ENCODE measurements around the gene ROBO2. TPM values are rescaled to one million over a fixed set of nuclear protein-coding genes. Genes with fewer than 3 reads are reported as not detected.

Gene ROBO2
- total RNA-seq, 1 donor from 2014 or later = 7.1 TPM

GRCh38 chr3:77052051-77052501 is 12.2 kb downstream of the ROBO2 start:
- ATAC-seq = no peak

DNA sequence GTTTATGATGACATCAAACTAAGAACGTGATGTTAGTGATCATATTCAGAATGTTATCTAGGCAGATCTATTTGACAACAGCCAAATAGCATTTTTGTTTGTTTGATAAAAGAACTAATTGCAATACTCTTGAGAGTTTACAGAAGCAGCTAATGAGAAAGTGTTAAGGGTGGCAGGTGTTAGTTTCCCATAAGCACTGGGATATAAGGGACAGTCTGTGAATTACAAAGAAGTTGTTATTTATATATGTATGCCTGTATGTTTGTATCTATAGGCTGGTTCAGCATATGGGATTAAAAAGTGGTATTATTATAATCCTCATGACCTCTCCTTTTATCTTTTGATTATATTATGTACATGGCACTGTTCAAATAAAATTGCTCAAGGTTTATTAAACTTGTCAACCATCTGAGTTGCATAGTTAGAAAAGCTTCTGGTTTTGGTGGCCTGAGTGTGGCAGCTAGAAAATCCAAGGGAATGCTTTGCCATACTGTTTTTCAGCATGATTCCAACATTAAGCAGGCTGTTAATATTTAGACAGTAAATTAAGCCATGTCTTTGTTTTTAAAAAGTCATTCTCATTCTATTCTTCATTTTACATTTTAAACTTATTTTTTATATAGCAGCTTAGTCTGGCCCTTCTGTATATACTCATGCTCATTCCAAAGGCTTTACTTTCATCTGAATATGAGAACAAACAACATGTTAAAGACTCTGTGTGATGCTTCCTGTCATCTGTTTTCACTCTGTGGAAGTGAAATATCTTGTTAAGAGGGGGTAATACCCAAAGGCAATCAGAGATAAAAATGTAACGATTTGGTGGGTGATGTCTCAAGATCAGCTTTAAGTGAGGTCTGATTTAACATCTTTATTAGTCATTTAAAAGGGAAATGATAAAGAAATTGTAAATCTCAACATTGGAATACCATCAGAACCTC is 13.1 kb downstream of the ROBO2 start:
- ATAC-seq = no peak

GRCh38 chr3:77053795-77054194 is 13.9 kb downstream of the ROBO2 start:
- no peak for ATAC-seq

GRCh38 chr3:77055841-77056341 is 16.0 kb downstream of the ROBO2 start:
- peak; percentile 97 for ATAC-seq

DNA sequence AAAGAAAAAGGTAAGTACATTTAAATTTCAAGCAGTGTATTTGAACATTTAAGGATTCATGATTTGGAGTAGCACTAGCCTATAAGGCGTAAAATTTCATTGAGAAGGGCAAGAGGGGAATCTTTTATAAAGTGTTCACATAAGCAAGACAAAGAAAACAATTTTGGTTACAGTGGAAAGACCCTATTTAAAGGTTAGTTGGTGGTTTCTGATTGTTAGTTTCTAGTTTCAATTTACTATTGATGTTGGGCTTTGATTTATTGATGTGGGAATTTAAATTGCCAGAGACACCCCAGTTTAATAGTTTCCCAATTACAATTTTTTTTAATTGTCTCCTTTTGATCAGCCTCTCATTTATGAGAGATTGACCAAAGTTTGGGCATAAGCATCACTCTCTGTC is 19.5 kb downstream of the ROBO2 start:
- ATAC-seq = no peak

DNA sequence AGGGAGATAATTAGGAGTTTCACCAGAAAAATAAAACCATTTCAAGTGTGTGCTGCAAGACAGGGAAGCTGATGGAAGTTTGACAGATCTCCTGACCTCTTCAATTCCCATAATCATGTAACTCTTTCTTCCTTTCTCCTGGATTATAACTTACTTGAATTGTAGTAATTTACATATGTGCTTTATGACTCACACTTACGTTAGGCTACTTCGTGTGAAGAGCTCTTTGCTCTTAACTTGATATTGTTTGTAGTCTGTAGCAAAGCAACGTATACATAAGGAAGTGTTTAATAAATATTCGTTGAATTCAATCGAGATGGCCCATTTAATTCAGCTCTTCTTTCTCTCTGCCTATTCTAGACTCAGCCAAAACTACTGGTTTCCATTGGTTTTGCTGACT is 23.5 kb downstream of the ROBO2 start:
- peak; percentile 87 for ATAC-seq

DNA sequence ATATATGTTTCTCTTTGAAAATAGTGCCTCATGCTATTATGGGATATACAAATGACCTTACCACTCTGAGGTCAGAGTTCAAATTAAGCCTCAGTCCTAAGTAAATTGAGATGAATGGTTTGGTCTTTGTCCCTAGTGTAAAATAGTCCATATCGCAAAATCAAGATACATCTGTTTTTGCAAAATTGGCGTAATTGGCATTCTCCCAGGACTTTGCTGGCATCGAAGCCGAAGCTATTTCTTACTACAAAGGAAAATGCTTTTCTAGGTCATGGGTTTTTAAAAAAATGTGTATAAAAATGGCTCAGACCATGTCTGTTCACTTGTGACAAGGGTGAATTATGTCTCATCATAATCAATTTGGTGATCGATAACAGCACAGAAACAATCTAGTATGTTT is 25.9 kb downstream of the ROBO2 start:
- no peak for ATAC-seq

- no peak for ATAC-seq
Measured at GRCh38 chr3:77066829-77067228, 26.9 kb downstream of the ROBO2 start.

- ATAC-seq = no peak
Measured at GRCh38 chr3:77068808-77069207, 28.9 kb downstream of the ROBO2 start.

DNA sequence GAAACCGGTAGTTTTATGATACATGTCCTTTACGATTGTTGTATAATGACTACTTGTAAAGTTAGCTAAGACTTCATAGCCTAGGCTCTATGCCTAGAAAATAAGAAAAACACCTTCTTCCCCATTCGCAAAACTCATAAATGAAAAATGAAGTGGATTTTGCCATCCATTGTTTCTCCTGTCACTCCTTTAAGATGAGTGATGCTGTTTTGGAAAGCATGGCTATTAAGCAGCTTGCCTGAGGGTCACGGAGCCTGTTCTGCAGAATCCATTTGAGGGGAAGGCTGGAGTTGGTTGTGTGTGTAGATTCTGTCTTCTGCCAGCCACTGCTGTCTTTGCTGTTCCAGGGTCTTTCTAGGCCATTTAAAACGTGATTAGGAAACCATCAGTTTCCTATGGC is 31.5 kb downstream of the ROBO2 start:
- peak; percentile 63 for ATAC-seq

DNA sequence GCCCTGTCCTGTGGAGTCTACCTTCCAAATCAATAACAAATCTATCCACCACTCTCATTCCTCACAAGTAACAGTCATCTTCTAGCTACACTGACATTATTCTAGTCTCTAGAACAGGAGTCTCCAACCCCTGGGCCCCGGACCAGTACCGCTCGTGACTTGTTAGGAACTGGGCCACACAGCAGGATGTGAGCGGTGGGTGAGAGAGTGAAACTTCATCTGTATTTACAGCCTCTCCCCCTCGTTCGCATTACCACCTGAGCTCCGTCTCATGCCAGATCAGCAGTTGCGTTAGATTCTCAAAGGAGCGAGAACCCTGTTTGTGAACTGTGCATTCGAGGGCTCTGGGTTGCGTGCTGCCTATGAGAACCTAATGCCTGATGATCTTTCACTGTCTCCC is 31.9 kb downstream of the ROBO2 start:
- no peak for ATAC-seq

- ATAC-seq = no peak
Measured at GRCh38 chr3:77072232-77072631, 32.3 kb downstream of the ROBO2 start.

GRCh38 chr3:77078279-77078678 is 38.4 kb downstream of the ROBO2 start:
- ATAC-seq = no peak

GRCh38 chr3:77079988-77080610 is 40.2 kb downstream of the ROBO2 start:
- ATAC-seq = no peak

DNA sequence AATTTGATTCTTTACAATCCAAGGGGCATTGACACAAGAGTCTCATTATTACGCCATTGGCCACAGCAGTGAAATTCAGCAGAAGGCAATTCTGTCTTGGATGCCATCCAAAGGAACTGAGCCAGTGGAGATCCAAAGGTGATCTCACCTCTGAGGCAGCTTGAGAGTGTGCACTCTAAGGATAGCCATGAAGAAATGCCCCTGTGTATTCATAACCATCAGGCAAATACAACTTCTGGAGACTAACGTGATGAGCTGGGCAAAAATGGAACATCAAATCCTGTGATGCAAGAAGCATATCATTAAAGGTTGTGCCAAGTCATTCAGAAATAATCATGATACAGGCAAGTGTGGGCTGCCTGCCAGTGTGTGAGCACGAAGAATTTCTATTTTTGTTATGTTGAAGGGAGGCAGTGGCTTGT is 41.4 kb downstream of the ROBO2 start:
- peak; percentile 92 for ATAC-seq

DNA sequence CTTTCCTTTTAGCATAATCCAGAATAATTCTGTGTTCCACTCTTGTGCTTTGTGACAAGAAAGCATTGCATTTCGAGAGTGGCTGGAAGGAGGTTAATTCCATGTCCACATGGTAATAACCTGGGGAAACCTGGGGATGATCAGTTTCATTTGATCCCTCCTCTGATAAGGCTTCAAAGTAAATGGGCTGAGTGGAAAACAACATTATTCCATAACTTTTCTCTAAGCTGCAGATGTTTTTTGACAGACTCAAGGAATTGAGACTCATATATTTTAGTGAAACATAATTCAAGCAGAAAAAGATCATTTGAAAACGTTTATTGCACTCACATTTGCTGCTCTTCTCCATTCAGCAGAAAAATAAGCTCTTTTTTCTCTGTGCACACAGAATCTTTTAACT is 44.6 kb downstream of the ROBO2 start:
- no peak for ATAC-seq

DNA sequence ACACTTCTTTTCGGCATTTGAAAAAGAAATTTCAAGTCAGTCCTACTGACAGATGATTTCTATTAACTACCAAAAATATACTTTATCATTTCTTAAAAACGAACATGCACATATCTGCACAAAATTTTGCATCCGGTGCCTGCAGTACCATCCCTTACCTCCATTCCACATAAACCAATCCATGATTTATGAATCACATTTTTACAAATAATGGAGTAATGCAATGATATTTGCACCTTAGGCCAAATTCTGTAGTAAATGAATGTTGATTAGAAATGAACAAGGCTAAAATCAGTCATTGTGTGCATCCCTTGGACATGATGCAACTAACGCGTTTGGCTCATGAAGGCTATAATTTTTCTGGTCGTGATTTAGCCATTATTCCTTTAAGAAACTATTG is 46.5 kb downstream of the ROBO2 start:
- no peak for ATAC-seq

- no peak for ATAC-seq
Measured at GRCh38 chr3:77091809-77092208, 51.9 kb downstream of the ROBO2 start.

GRCh38 chr3:77093101-77093500 is 53.2 kb downstream of the ROBO2 start:
- no peak for ATAC-seq

GRCh38 chr3:77096145-77096544 is 56.2 kb downstream of the ROBO2 start:
- ATAC-seq = no peak

DNA sequence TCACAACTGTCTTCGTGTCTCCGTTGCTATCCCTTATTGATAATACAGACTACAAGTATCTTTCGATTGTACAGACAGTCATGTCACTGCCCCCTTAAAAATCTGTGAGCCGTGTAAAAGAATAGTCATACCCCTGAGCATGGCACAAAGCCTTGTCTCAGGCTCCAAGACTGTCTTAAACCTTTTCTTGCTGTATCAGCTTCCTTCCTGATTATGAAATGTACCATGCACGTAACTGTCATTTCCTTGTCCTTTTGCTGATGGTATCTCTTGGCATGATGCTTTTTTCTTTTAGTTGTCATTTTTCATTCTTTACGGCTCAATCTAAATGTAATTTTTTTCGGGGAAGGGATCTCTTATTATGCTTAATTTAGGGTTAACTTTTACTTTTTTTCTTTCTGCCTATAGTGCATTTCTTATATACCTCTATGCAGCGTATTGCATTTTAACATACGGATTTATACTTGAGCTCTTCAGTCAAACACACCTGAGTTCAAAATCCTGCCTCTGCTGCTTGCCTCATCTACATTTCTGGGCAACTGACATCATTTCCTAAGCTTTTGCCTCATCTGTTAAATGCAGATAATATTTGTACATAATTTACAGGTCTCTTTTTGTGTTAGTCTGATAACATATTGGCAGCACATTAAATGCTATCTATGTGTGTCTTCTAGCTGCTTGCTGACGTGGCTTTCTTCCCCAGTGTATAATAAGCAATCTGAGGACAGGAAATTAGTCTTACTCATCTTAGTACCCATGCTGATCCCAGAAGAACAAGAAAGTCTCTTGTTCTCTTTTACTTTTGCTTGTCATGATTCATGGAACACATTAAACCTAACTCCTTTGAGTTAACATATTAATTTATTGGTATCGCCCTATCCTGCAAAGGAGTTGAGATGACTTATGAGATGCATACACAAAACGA is 57.3 kb downstream of the ROBO2 start:
- no peak for ATAC-seq

GRCh38 chr3:77102951-77103769 is 63.3 kb downstream of the ROBO2 start:
- ATAC-seq = no peak

Data from esophagus mucosa (tissue), 1 donor.